Neural cell (in vitro differentiated cells): ENCODE data around the gene OTULINL. TPM values are rescaled to one million over a fixed set of nuclear protein-coding genes. Genes with fewer than 3 reads are reported as not detected.

Experiments used
- H2AFZ ChIP-seq: fragments of 200-600, 300-800 bp; sonication (generic), shearing (Covaris generic); 2 replicates; pipeline ENCODE4 v1.6.0; 2014; ENCODE audit warnings: low read depth, mild to moderate bottlenecking, antibody characterized with exemption, low read length, moderate library complexity
- H3F3A ChIP-seq: fragments of 200-600 bp; shearing (Covaris generic); 2 replicates; pipeline ENCODE4 v1.6.1; 2016; ENCODE audit warnings: mild to moderate bottlenecking, moderate library complexity, mixed read lengths, antibody characterized with exemption, low read length; ENCODE audit not compliant: insufficient read depth, poor library complexity, severe bottlenecking
- H3K27ac ChIP-seq: fragments of 200-600, 300-800 bp; sonication (generic), shearing (Covaris generic); 2 replicates; pipeline ENCODE4 v1.5.1; 2014; ENCODE audit warnings: mild to moderate bottlenecking, low read length, moderate library complexity
- H3K27me3 ChIP-seq: fragments of 300-800, 200-600 bp; sonication (generic), shearing (Covaris generic); 2 replicates; pipeline ENCODE4 v1.6.0; 2014; ENCODE audit warnings: mild to moderate bottlenecking, low read depth, low read length, moderate library complexity; ENCODE audit not compliant: insufficient read depth
- H3K36me3 ChIP-seq: fragments of 300-800, 200-600 bp; sonication (generic), shearing (Covaris generic); 2 replicates; pipeline ENCODE4 v1.5.1; 2014; ENCODE audit warnings: mild to moderate bottlenecking, antibody characterized with exemption, low read length, moderate library complexity; ENCODE audit not compliant: insufficient read depth
- H3K4me2 ChIP-seq: fragments of 300-800, 200-600 bp; sonication (generic), shearing (Covaris generic); 2 replicates; pipeline ENCODE4 v1.6.0; 2014; ENCODE audit warnings: mild to moderate bottlenecking, low read length
- H3K4me3 ChIP-seq: fragments of 300-800, 200-600 bp; sonication (generic), shearing (Covaris generic); 2 replicates; pipeline ENCODE4 v1.5.1; 2014; ENCODE audit warnings: mild to moderate bottlenecking, low read length, moderate library complexity
- H3K79me2 ChIP-seq: fragments of 200-600 bp; shearing (Covaris generic); replicated peaks from 2 replicates; pipeline ENCODE4 v1.6.0; 2014; ENCODE audit warnings: mild to moderate bottlenecking, low read length, moderate library complexity; ENCODE audit not compliant: insufficient read depth
- H3K9ac ChIP-seq: fragments of 300-800, 200-600 bp; sonication (generic), shearing (Covaris generic); 2 replicates; pipeline ENCODE4 v1.6.1; 2016; ENCODE audit warnings: mild to moderate bottlenecking, low read length, mixed read lengths
- H3K9me2 ChIP-seq: fragments of 200-600 bp; shearing (Covaris generic); 2 replicates; pipeline ENCODE4 v1.6.1; 2016; ENCODE audit warnings: mild to moderate bottlenecking, low read length, mixed read lengths; ENCODE audit not compliant: insufficient read depth
- H3K9me3 ChIP-seq: fragments of 200-600, 300-800 bp; sonication (generic), shearing (Covaris generic); 2 replicates; pipeline ENCODE4 v1.6.1; 2016; ENCODE audit warnings: mild to moderate bottlenecking, mixed run types, low read length, moderate library complexity, mixed read lengths
- H4K20me1 ChIP-seq: fragments of 200-600 bp; shearing (Covaris generic); 2 replicates; pipeline ENCODE4 v1.6.1; 2016; ENCODE audit warnings: mild to moderate bottlenecking, mixed run types; ENCODE audit not compliant: insufficient read depth
- EP300 ChIP-seq: fragments of 450-650 bp; conservative IDR thresholded peaks from 2 replicates; pipeline ENCODE4 v1.6.1; 2014; ENCODE audit warnings: antibody characterized with exemption, mild to moderate bottlenecking, moderate library complexity; ENCODE audit not compliant: poor library complexity, severe bottlenecking
- EZH2 ChIP-seq: fragments of 200-600, 300-800 bp; shearing (Covaris generic), sonication (generic); IDR thresholded peaks from 2 replicates; pipeline ENCODE4 v1.6.1; 2014; ENCODE audit warnings: antibody characterized with exemption, low read length, borderline replicate concordance, mild to moderate bottlenecking; ENCODE audit not compliant: insufficient read depth, poor library complexity, severe bottlenecking
- MXI1 ChIP-seq: fragments of 450-650 bp; conservative IDR thresholded peaks from 2 replicates; pipeline ENCODE4 v1.6.1; 2014; ENCODE audit warnings: antibody characterized with exemption, mild to moderate bottlenecking; ENCODE audit not compliant: poor library complexity, severe bottlenecking
- POLR2AphosphoS5 ChIP-seq: IDR thresholded peaks from 2 replicates; pipeline ENCODE4 v1.6.1; 2012
- RAD21 ChIP-seq: fragments of 450-650 bp; conservative IDR thresholded peaks from 2 replicates; pipeline ENCODE4 v1.6.1; 2014; ENCODE audit warnings: antibody characterized with exemption, mild to moderate bottlenecking, moderate library complexity
- REST ChIP-seq: IDR thresholded peaks from 2 replicates; pipeline ENCODE4 v1.6.1; 2012; ENCODE audit warnings: borderline replicate concordance
- SMC3 ChIP-seq: fragments of 450-650 bp; conservative IDR thresholded peaks from 2 replicates; pipeline ENCODE4 v1.6.1; 2014; ENCODE audit warnings: antibody characterized with exemption, mild to moderate bottlenecking, moderate library complexity; ENCODE audit not compliant: poor library complexity
- TAF1 ChIP-seq: IDR thresholded peaks from 2 replicates; pipeline ENCODE4 v1.6.1; 2012; ENCODE audit warnings: low read depth
- polyA plus RNA-seq: library from polyadenylated mRNA; depleted of rRNA; stranded (reverse); fragments of >200 nt; gene quantifications from 2 replicates; pipeline ENCODE4 v1.2.3, GENCODE V29; 2014
- TF ChIP-seq, protein P1 (sequence below): fragments of 450-650 bp; IDR thresholded peaks from 2 replicates; pipeline ENCODE4 v1.5.1; 2014; ENCODE audit warnings: antibody characterized with exemption, mild to moderate bottlenecking, moderate library complexity; ENCODE audit not compliant: poor library complexity, severe bottlenecking

OTULINL gene
- polyA plus RNA-seq, 1 donor from 2014 or later, result 7.2 TPM

- Histone ChIP-seq H3F3A (no peaks in the 10 kb centered on the region), H3K36me3 (no peaks in the 10 kb centered on the region), H3K9me2 (no peaks in the 10 kb centered on the region), H3K79me2 (no peaks in the 10 kb centered on the region), H3K27ac (no peak overlapping the region), H2AFZ (no peak overlapping the region), H3K4me3 (no peak overlapping the region), H4K20me1 (no peaks in the 10 kb centered on the region), H3K4me2 (no peak overlapping the region), H3K9me3 (no peaks in the 10 kb centered on the region), H3K27me3 (no peaks in the 10 kb centered on the region), H3K9ac (no peak overlapping the region)
- no peak for TF ChIP-seq TAF1
- no peak for TF ChIP-seq SMC3
- no peak for TF ChIP-seq RAD21
- no peak for TF ChIP-seq MXI1
Observed at GRCh38 chr5:14594378-14595074, 12.9 kb downstream of the OTULINL start.

DNA sequence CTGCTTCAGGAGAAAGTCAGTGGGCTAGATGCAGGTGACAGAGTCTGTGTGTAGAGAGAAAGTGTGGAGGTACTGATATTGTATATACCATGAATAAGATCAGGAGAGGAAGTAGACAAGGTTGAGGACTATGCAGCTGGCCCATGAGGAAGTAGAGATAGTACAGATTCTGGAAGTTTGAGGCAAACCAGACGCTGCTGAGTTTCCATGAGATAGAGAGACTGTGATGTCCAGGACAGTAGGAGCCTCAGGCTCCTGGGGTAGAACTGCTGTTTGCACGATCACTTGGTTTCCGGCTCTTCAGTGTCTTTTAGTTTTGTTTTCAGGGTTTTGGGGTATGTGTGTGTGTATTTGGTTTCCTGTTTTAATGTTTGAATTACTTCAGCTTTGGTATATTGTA, 13.6 kb downstream of the OTULINL start:
- no peak overlapping the region for H3K4me2 ChIP-seq
- H3K27ac ChIP-seq, result no peak overlapping the region
- H3K27me3 ChIP-seq, result no peaks in the 10 kb centered on the region
- H3F3A ChIP-seq, result no peaks in the 10 kb centered on the region
- H3K9ac ChIP-seq, result no peak overlapping the region
- no peaks in the 10 kb centered on the region for H3K79me2 ChIP-seq
- H3K9me3 ChIP-seq, result no peaks in the 10 kb centered on the region
- H3K9me2 ChIP-seq, result no peaks in the 10 kb centered on the region
- H3K4me3 ChIP-seq, result no peak overlapping the region
- H4K20me1 ChIP-seq, result no peaks in the 10 kb centered on the region
- H2AFZ ChIP-seq, result no peak overlapping the region
- H3K36me3 ChIP-seq, result no peaks in the 10 kb centered on the region
- TF ChIP-seq REST (no peak), RAD21 (no peak), SMC3 (no peak), EP300 (no peak), MXI1 (no peak), POLR2AphosphoS5 (no peak), TAF1 (no peak), EZH2 (no peak)
- TF ChIP-seq, protein P1, sequence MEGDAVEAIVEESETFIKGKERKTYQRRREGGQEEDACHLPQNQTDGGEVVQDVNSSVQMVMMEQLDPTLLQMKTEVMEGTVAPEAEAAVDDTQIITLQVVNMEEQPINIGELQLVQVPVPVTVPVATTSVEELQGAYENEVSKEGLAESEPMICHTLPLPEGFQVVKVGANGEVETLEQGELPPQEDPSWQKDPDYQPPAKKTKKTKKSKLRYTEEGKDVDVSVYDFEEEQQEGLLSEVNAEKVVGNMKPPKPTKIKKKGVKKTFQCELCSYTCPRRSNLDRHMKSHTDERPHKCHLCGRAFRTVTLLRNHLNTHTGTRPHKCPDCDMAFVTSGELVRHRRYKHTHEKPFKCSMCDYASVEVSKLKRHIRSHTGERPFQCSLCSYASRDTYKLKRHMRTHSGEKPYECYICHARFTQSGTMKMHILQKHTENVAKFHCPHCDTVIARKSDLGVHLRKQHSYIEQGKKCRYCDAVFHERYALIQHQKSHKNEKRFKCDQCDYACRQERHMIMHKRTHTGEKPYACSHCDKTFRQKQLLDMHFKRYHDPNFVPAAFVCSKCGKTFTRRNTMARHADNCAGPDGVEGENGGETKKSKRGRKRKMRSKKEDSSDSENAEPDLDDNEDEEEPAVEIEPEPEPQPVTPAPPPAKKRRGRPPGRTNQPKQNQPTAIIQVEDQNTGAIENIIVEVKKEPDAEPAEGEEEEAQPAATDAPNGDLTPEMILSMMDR, result no peak
